Right hindlimb (tissue), 1 donor: ENCODE data around the gene HNRNPAB.
"Not testable (repeated sequence)": the region's sequence is repeated elsewhere in the genome, so short reads cannot be mapped to it uniquely, and the experiment has no call there.

ENCODE experiments used
- DNase-seq: peaks from one replicate; pipeline ENCODE4 v3.0.0-alpha.2; 2018

HNRNPAB gene

DNA sequence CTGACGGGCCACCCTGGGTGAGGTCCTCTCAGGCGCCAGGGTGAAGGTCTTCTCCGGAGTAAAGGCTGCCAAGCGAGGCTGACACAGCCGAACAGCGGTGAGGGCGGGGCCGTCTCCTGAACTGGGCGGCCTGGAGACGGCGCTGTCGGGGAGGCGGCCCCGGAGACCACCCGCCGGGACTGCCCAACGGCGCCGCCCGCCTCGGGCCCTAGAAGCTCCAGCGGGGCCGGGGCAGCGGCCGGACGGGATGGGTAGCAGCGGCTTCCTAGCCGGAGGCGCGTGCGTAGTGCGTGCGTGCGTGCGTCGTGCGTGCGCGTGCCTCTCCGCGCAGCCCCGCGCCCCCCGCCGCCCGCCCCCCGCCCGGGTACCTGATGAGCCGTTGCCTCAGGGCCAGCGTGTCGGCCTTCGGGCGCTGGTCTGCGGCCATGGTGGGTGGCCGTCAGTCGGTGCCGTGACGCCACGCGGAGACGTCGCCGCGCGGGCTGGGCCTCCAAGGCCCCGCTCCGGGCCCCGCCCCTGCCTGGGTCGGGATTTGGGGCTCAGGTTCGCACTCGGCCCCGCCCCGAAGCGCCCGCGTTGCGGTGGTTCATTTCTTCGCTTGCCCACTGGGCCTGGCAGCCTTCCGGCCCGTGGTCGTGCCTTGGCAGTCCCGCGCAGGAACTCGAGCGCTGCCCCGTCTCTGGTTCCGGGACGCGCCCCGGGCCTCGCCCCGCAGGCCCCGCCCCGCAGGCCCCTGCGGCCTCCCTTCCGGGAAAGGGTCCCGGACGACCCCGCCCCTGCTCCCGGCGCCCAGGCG, 28.0 kb downstream of the HNRNPAB start, which contains the start of gene PHYKPL:
PHYKPL (minus strand) TSS at position 679 of the 796 bp plus-strand sequence; CDS start at position 427, 252 bp downstream.
- peak; percentile 86 for DNase-seq

DNA sequence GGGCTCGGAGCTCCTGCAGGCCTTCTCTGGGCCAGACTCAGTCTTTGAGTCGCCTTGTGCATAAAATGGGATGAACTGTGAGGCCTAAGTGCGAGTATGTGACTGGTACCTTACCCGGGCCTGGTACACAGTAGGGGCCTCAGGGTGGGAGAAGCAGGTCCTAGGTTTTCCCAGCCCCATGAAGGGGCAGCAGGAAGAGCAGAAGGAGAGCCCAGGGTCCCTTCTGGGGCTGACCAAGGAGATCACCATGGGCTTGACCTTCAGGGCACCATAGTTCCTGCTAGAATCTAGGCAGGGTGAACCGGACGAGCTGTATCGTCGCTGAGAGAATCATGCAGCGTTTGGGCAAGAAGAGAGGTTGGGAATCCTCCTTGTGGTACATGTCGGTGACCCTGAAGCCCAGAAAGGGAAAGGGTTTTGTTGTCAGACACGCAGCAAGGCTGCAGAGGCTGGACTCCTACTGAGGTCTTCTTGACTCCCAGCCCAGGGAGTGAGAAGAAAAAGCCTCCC, 28.6 kb downstream of the HNRNPAB start:
- no peak for DNase-seq

- DNase-seq = no peak
These were observed 29.9 kb downstream of the HNRNPAB start for GRCh38 chr5:178234121-178234749.

GRCh38 chr5:178234750-178235587, 30.6 kb downstream of the HNRNPAB start:
- peak; percentile 79 for DNase-seq

DNA sequence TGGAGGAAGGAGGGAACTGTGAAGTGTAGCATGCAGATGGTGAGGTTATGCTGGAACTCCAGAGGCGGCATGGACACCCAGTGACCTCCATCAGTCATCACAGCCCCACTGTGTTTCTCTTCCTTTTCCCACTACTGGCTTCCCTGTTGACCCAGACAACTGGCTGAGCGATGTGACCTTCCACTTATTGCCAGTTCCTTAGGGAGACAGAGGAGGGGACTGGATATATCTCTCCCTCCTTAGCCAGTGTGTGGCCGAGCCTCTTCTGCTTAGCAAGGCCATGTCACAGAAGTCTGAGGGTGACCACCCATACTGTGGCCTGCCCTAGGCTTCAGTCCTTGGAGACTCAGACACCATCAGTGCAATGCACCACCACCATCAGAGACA, 31.2 kb downstream of the HNRNPAB start:
- no peak for DNase-seq

- no peak for DNase-seq
These were observed 31.8 kb downstream of the HNRNPAB start for GRCh38 chr5:178236126-178236525.

GRCh38 chr5:178236679-178237078, 32.3 kb downstream of the HNRNPAB start:
- no peak for DNase-seq

GRCh38 chr5:178237431-178238312, 33.3 kb downstream of the HNRNPAB start:
- no peak for DNase-seq

- DNase-seq = no peak
These were observed 33.9 kb downstream of the HNRNPAB start for GRCh38 chr5:178238313-178238635.

DNA sequence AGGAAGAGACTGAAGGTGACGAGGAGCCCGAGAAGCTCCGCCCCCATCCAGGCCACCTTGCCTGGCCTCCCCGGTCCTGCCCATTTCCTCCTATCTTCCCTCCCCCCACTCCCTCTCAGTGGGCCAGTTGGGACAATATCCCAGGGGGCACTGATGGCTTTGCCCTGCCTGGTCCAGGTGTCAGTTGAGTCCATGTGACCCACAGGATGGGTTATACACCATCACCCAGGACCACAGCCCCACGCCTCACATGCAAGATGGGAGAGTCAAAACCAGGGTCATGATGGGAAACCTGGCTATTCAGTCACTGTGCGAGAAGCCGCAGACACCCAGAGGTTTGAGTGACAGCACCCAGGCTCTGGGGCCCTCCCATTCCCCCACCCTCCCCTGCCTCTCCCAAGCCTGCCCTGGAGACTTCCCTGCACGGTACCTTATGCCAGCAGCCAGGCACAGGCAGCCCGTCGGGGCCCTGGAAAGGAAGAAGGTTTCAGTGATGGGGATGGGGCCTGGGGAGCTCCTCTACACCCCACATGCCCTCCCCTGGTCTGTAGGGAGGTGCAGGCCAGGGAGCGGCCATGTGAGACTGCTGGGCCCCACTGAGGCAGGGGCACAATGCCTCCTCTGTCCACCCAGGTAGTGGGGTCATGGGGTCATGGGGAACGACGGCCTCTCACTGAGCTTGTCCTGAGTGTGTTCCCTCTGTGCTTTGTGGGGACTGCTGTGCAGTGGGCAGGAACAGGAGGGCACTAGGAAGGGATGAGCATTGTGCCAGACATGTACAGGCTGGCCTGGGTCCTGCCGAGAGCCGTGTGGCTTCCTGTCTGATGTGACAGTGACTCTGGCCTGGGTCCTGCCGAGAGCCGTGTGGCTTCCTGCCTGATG, 34.6 kb downstream of the HNRNPAB start:
- no peak for DNase-seq

GRCh38 chr5:178239626-178240301, 35.4 kb downstream of the HNRNPAB start:
- not testable (repeated sequence) for DNase-seq

GRCh38 chr5:178240341-178240741, 36.0 kb downstream of the HNRNPAB start:
- no peak for DNase-seq

GRCh38 chr5:178240766-178241165, 36.4 kb downstream of the HNRNPAB start:
- no peak for DNase-seq

DNA sequence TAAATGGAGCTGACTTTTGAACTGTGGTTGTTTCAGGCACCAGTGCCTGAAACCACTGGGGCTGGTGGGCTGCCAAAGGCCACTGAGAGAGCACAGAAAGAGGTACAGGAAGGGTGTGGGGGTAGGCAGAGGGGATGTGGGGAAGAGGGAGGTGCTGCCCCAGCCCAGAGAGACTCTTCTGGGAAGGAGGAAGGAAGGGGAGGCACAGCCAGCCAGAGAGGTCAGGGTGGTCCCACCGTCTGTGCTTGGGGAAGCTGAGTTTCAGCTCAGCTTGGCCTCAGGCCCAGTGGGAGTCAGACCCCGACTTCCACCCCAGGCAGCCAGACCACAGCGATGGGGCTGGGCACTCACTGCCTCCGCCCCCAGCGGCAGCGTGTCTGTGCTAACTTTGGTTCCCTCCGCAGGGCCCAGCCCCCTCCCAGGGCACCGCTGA, 36.9 kb downstream of the HNRNPAB start:
- DNase-seq = no peak

GRCh38 chr5:178241688-178242231, 37.4 kb downstream of the HNRNPAB start:
- DNase-seq = no peak

GRCh38 chr5:178242416-178242815, 38.1 kb downstream of the HNRNPAB start:
- no peak for DNase-seq

DNA sequence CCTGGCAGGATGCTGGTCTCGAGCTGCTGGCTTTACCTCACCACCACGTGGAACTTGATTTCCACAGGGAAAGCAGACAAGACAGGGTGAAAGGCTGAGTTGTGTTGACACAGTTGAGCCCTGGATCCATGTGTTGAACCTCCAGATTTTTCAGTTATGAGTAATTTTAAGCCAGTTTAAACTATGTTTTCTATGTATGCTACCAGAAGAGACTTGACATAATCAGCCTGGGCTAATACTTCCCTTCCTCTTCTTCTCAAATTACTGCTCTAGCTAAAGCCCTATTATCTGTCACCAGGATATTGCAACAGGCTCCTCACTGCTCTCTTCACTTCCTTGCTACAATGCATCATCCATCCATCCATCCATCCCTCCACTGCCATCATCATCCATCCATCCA, 40.2 kb downstream of the HNRNPAB start:
- no peak for DNase-seq

DNA sequence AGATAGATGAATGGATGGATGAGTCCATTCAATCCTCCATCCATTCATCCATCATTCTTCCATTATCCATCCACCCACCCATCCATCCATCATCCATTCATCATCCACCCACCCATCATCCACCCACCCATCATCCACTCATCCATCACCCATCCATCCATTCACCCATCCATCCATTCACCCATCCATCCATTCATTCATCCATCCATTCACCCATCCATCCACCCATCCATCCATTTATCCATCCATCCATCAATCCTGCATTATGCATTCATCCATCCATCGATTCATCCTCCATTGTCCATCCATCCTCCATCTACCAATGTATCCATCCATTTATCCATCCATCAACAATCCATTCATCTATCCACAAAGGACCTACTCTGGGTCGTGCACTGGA, 41.1 kb downstream of the HNRNPAB start:
- no peak for DNase-seq

GRCh38 chr5:178246624-178247279, 42.4 kb downstream of the HNRNPAB start:
- DNase-seq = no peak
